Endothelial cell of umbilical vein (primary cell): ENCODE results near the gene PPCDC. TPM values are rescaled to one million over a fixed set of nuclear protein-coding genes. Genes with fewer than 3 reads are reported as not detected.
A peak's percentile ranks its signal among the peaks of the same experiment; 100 is the strongest.

ENCODE experiments used
- BruUV-seq: library from RNA; stranded (reverse); fragments of 400-500 nt; replicated peaks from 2 replicates; lab custom pipeline; 2021; lab: Mats Ljungman, UMichigan
- CTCF ChIA-PET: fragments of 300-600, 350-600 bp; sonication (Branson Sonifier 250); formaldehyde crosslinking; loops from one replicate; lab custom pipeline; 2021; ENCODE audit warnings: antibody characterized with exemption, inconsistent platforms; lab: Charles Lee
- POLR2A ChIA-PET: fragments of 300-600, 350-600 bp; sonication (Branson Sonifier 250); formaldehyde crosslinking; loops from one replicate; lab custom pipeline; 2021; ENCODE audit warnings: antibody characterized with exemption, inconsistent platforms; lab: Charles Lee
- DNase-seq: peaks from one replicate; pipeline ENCODE4 v3.0.0-alpha.2; 2011; ENCODE audit warnings: low read depth, low spot score
- FAIRE-seq: peaks from 2 replicates; lab custom pipeline; 2011; peaks lifted over from hg19 to GRCh38; lab: Jason Lieb, UNC
- H2AFZ ChIP-seq: 2 replicates; pipeline ENCODE4 v1.6.0; 2012; ENCODE audit warnings: low read depth, low read length, control low read depth, inconsistent platforms
- H3K27ac ChIP-seq: 2 replicates; pipeline ENCODE4 v1.5.1; 2011; ENCODE audit warnings: low read depth, mild to moderate bottlenecking, control low read depth, low read length, moderate library complexity; ENCODE audit not compliant: insufficient read depth
- H3K27me3 ChIP-seq, 2 experiments: 2 replicates each; pipeline versions ENCODE4 v1.6.0 to v1.6.1; 2011; ENCODE audit warnings: low read length in 2 of 2, mixed read lengths in 1 of 2; ENCODE audit not compliant: control insufficient read depth in 2 of 2, insufficient read depth in 2 of 2
- H3K36me3 ChIP-seq, 2 experiments: 2 replicates in 1 of 2; 3 replicates in 1 of 2; pipeline ENCODE4 v1.5.1; 2011; ENCODE audit warnings: low read length in 2 of 2, mild to moderate bottlenecking in 1 of 2, moderate library complexity in 1 of 2; ENCODE audit not compliant: control insufficient read depth in 2 of 2, insufficient read depth in 2 of 2; ENCODE audit errors: extremely low read depth in 1 of 2
- H3K4me1 ChIP-seq: 3 replicates; pipeline ENCODE4 v1.5.1; 2011; ENCODE audit warnings: mild to moderate bottlenecking, low read length; ENCODE audit not compliant: control insufficient read depth, insufficient read depth; ENCODE audit errors: extremely low read depth
- H3K4me2 ChIP-seq: 2 replicates; pipeline ENCODE4 v1.6.1; 2011; ENCODE audit warnings: low read length, control low read depth, mixed read lengths; ENCODE audit not compliant: insufficient read depth
- H3K4me3 ChIP-seq, 3 experiments: fragments of 200-600 bp in 1 of 3; sonication (generic), shearing (Covaris generic) in 1 of 3; replicated peaks in 1 of 3; 2 replicates each; pipeline ENCODE4 v1.5.1; 2011 to 2016; ENCODE audit warnings: control low read depth in 3 of 3, low read length in 3 of 3, mild to moderate bottlenecking in 2 of 3, inconsistent platforms in 1 of 3, low read depth in 1 of 3, moderate library complexity in 1 of 3; ENCODE audit not compliant: insufficient read depth in 1 of 3
- H3K79me2 ChIP-seq: 2 replicates; pipeline ENCODE4 v1.6.0; 2012; ENCODE audit warnings: low read length, inconsistent platforms; ENCODE audit not compliant: control insufficient read depth, insufficient read depth
- H3K9ac ChIP-seq: replicated peaks from 2 replicates; pipeline ENCODE3; 2011; ENCODE audit warnings: low read length, control low read depth; ENCODE audit not compliant: insufficient read depth; ENCODE audit errors: extremely low read depth
- H3K9me1 ChIP-seq: replicated peaks from 3 replicates; pipeline ENCODE4 v1.6.0; 2011; ENCODE audit warnings: mild to moderate bottlenecking, low read length; ENCODE audit not compliant: control insufficient read depth, insufficient read depth; ENCODE audit errors: extremely low read depth
- H3K9me3 ChIP-seq: replicated peaks from 2 replicates; pipeline ENCODE4 v1.5.1; 2012; ENCODE audit warnings: low read length, inconsistent platforms; ENCODE audit not compliant: control insufficient read depth, insufficient read depth
- H4K20me1 ChIP-seq: replicated peaks from 2 replicates; pipeline ENCODE3; 2011; ENCODE audit warnings: mild to moderate bottlenecking, low read length; ENCODE audit not compliant: control insufficient read depth, insufficient read depth; ENCODE audit errors: extremely low read depth
- EZH2 ChIP-seq: IDR thresholded peaks from 2 replicates; pipeline ENCODE4 v1.6.1; 2012; ENCODE audit warnings: borderline replicate concordance, low read depth, mild to moderate bottlenecking, moderate library complexity, low read length, inconsistent platforms; ENCODE audit not compliant: severe bottlenecking
- FOS ChIP-seq: IDR thresholded peaks from 2 replicates; pipeline ENCODE4 v1.6.1; 2011; ENCODE audit warnings: mild to moderate bottlenecking, low read length, moderate library complexity, borderline replicate concordance; ENCODE audit not compliant: insufficient read depth
- JUN ChIP-seq: IDR thresholded peaks from 2 replicates; pipeline ENCODE4 v1.6.1; 2011; ENCODE audit warnings: borderline replicate concordance, low read depth; ENCODE audit not compliant: insufficient read length, insufficient read depth
- MYC ChIP-seq: IDR thresholded peaks from one replicate; pipeline ENCODE4 v1.6.1; 2011; ENCODE audit warnings: mild to moderate bottlenecking, low read depth, low read length
- POLR2A ChIP-seq: IDR thresholded peaks from 2 replicates; pipeline ENCODE4 v1.6.1; 2012; ENCODE audit warnings: low read depth, mild to moderate bottlenecking, control low read depth, low read length
- dilution Hi-C: fragments of 300-500 bp; cut with MboI; formaldehyde crosslinking; loops from one replicate; pipeline ENCODE4 v1.15.0; 2019; ENCODE audit warnings: low sequenced_read_pairs; ENCODE audit not compliant: extremely low pct_ligation_motif_present
- intact Hi-C: fragments of 100-400 bp; cut with micrococcal nuclease; formaldehyde crosslinking; loops from one replicate; pipeline ENCODE4 v1.10.0; 2022
- polyA plus RNA-seq, 4 experiments: library from polyadenylated mRNA; depleted of rRNA in 3 of 4; stranded (reverse) in 3 of 4; unstranded in 1 of 4; fragments of >200 nt; gene quantifications; 2 replicates each; pipeline versions ENCODE4 v1.2.1 to v1.2.3, GENCODE V29; 2011 to 2012; ENCODE audit warnings: missing spikeins in 1 of 4
- total RNA-seq: library from RNA; stranded (reverse); gene quantifications from 2 replicates; pipeline ENCODE4 v1.2.3, GENCODE V29; 2021
- TF ChIP-seq, protein P1 (sequence below), 2 donors: IDR thresholded peaks; 1 replicate in 1 of 2; 2 replicates in 1 of 2; pipeline ENCODE4 v1.5.1; 2011; ENCODE audit warnings: low read length in 2 of 2, mild to moderate bottlenecking in 2 of 2, moderate library complexity in 2 of 2, control low read depth in 1 of 2, inconsistent platforms in 1 of 2, low read depth in 1 of 2; ENCODE audit not compliant: insufficient read depth in 1 of 2; ENCODE audit errors: extremely low read depth in 1 of 2
- TF ChIP-seq, protein P2 (sequence below): IDR thresholded peaks from 2 replicates; pipeline ENCODE4 v1.6.1; 2011; ENCODE audit not compliant: insufficient read depth, insufficient read length

Gene PPCDC
- total and polyA plus RNA-seq, 2 donors (not counting 3 experiments of a cell fraction or from before 2014, with no cell fraction given): 14.5 to 21.4 TPM

DNA sequence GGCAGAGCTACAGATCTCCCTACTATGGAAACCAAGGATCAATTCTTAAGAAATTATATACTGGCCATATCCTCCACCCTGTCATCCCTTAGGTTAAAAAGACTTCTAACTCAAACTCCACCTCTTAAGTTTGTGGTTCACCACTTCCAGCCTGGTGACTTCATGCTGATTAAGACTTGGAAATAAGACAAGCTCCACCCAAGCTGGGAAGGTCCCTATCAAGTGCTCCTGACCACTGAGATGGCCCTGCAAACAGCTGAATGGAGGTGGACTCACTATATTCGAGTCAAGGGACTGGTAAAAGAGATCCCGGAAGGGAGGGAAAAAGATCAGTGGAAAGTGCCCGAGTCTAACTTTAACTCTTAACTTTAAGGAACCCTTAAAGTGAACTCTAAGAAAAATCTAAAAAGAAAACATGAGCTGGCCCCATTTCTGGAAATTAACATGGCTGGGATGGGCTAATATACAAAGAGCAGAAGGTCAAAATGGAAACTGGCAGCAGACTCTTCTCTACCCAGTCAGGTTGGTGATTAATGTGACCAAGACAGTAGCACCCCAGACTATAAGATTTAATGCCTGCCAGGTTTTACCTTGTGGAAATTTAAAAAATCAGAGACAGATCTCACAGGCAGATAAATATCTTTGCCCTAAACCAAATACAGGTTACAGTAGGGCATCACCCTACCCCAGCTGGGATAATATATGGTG is 43.9 kb downstream of the PPCDC start:
- Histone ChIP-seq H3K36me3 (no peaks in the 10 kb centered on the region), H3K9me3 (no peaks in the 10 kb centered on the region), H3K4me3 (no peak overlapping the region), H3K27ac (no peak overlapping the region), H3K79me2 (no peaks in the 10 kb centered on the region), H3K9ac (no peak overlapping the region), H3K9me1 (no peaks in the 10 kb centered on the region), H2AFZ (no peak overlapping the region), H3K4me1 (no peaks in the 10 kb centered on the region), H3K4me2 (no peak overlapping the region), H3K27me3 (no peaks in the 10 kb centered on the region), H4K20me1 (no peaks in the 10 kb centered on the region)
- peak; percentile 39 for DNase-seq
- intact Hi-C loops (no loop called here), dilution Hi-C loops (no loop called here)
- BruUV-seq: no TSS peak
- no peak for TF ChIP-seq POLR2A
- no peak for TF ChIP-seq JUN
- TF ChIP-seq, protein P1, sequence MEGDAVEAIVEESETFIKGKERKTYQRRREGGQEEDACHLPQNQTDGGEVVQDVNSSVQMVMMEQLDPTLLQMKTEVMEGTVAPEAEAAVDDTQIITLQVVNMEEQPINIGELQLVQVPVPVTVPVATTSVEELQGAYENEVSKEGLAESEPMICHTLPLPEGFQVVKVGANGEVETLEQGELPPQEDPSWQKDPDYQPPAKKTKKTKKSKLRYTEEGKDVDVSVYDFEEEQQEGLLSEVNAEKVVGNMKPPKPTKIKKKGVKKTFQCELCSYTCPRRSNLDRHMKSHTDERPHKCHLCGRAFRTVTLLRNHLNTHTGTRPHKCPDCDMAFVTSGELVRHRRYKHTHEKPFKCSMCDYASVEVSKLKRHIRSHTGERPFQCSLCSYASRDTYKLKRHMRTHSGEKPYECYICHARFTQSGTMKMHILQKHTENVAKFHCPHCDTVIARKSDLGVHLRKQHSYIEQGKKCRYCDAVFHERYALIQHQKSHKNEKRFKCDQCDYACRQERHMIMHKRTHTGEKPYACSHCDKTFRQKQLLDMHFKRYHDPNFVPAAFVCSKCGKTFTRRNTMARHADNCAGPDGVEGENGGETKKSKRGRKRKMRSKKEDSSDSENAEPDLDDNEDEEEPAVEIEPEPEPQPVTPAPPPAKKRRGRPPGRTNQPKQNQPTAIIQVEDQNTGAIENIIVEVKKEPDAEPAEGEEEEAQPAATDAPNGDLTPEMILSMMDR (IDR thresholded peaks at IDR 0.05; ENCODE audit: extremely low read depth in 1 of 2, insufficient read depth in 1 of 2, low read depth in 1 of 2, low read length in 2 of 2): no peak
- TF ChIP-seq FOS: no peak
- no peak for TF ChIP-seq MYC
- TF ChIP-seq EZH2: no peak
- TF ChIP-seq, protein P2, sequence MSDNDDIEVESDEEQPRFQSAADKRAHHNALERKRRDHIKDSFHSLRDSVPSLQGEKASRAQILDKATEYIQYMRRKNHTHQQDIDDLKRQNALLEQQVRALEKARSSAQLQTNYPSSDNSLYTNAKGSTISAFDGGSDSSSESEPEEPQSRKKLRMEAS: no peak
- CTCF ChIA-PET: interaction anchor here (2.5 kb wide), 1 partner anchor 24 kb away, joined by 8 read pairs; no protein-coding TSS in a partner anchor
- peak; percentile 70 for FAIRE-seq
- POLR2A ChIA-PET: no interaction called here
